IMR-90 (cell line): ENCODE results near the gene PRCD. TPM values are rescaled to one million over a fixed set of nuclear protein-coding genes. Genes with fewer than 3 reads are reported as not detected.
"Not testable (repeated sequence)": the region's sequence is repeated elsewhere in the genome, so short reads cannot be mapped to it uniquely, and the experiment has no call there.

Experiments used
- ATAC-seq: fragments of 200-7000 bp; cut with Tn5 transposase; 2 replicates; pipeline ENCODE4 v1.9.1; 2020; ENCODE audit warnings: low read depth, mild to moderate bottlenecking, moderate library complexity
- BruUV-seq: library from RNA; stranded (reverse); fragments of 400-500 nt; replicated peaks from 2 replicates; lab custom pipeline; 2021; lab: Mats Ljungman, UMichigan
- CTCF ChIA-PET: fragments of 300-600 bp; formaldehyde crosslinking; extraction: SDS; loops from one replicate; lab custom pipeline; 2021; ENCODE audit warnings: antibody characterized with exemption; lab: Yijun Ruan, JAX
- POLR2A ChIA-PET: fragments of 300-600 bp; sonication (Branson Sonifier 250); formaldehyde crosslinking; loops from one replicate; lab custom pipeline; 2022; ENCODE audit warnings: antibody characterized with exemption; ENCODE audit not compliant: unreplicated experiment; lab: Charles Lee
- DNase-seq: peaks from one replicate; pipeline ENCODE4 v3.0.0; 2013
- H2AFZ ChIP-seq: replicated peaks from 2 replicates; pipeline ENCODE3; 2013; ENCODE audit warnings: low read length, mild to moderate bottlenecking; ENCODE audit not compliant: poor library complexity
- H2AK5ac ChIP-seq: 2 replicates; pipeline ENCODE4 v1.6.1; 2013; ENCODE audit warnings: low read depth, low read length, inconsistent platforms
- H2AK9ac ChIP-seq: replicated peaks from 2 replicates; pipeline ENCODE3; 2013; ENCODE audit warnings: mild to moderate bottlenecking, low read depth, low read length, moderate library complexity; ENCODE audit not compliant: poor library complexity
- H2BK120ac ChIP-seq: 2 replicates; pipeline ENCODE4 v1.6.1; 2013; ENCODE audit warnings: low read depth, low read length, inconsistent platforms
- H2BK15ac ChIP-seq: 3 replicates; pipeline ENCODE4 v1.6.1; 2013; ENCODE audit warnings: low read depth, low read length, inconsistent platforms
- H2BK20ac ChIP-seq: 2 replicates; pipeline ENCODE4 v1.6.1; 2013; ENCODE audit warnings: low read depth, mild to moderate bottlenecking, inconsistent platforms, low read length, moderate library complexity
- H2BK5ac ChIP-seq: 2 replicates; pipeline ENCODE4 v1.6.1; 2013; ENCODE audit warnings: mild to moderate bottlenecking, low read depth, low read length, inconsistent platforms; ENCODE audit not compliant: poor library complexity, severe bottlenecking
- H3K14ac ChIP-seq: replicated peaks from 2 replicates; pipeline ENCODE4 v1.6.1; 2013; ENCODE audit warnings: low read depth, low read length, inconsistent platforms
- H3K18ac ChIP-seq: 2 replicates; pipeline ENCODE4 v1.6.1; 2013; ENCODE audit warnings: low read depth, low read length, control low read depth
- H3K23ac ChIP-seq: 2 replicates; pipeline ENCODE4 v1.6.1; 2013; ENCODE audit warnings: low read depth, low read length, inconsistent platforms
- H3K27ac ChIP-seq: 2 replicates; pipeline ENCODE4 v1.5.1; 2013; ENCODE audit warnings: mild to moderate bottlenecking, control low read depth, low read length; ENCODE audit not compliant: insufficient read depth
- H3K27me3 ChIP-seq: 2 replicates; pipeline ENCODE4 v1.6.1; 2013; ENCODE audit warnings: low read length; ENCODE audit not compliant: control insufficient read depth, insufficient read depth
- H3K36me3 ChIP-seq: 2 replicates; pipeline ENCODE4 v1.6.1; 2013; ENCODE audit warnings: low read length, mixed read lengths; ENCODE audit not compliant: control insufficient read depth, insufficient read depth
- H3K4ac ChIP-seq: 2 replicates; pipeline ENCODE4 v1.6.1; 2013; ENCODE audit warnings: low read depth, low read length, inconsistent platforms
- H3K4me1 ChIP-seq: 2 replicates; pipeline ENCODE4 v1.6.1; 2013; ENCODE audit warnings: low read length, mixed read lengths; ENCODE audit not compliant: control insufficient read depth, insufficient read depth
- H3K4me2 ChIP-seq: 2 replicates; pipeline ENCODE4 v1.6.1; 2013; ENCODE audit warnings: low read depth, mild to moderate bottlenecking, control low read depth, low read length, moderate library complexity
- H3K4me3 ChIP-seq: 2 replicates; pipeline ENCODE4 v1.5.1; 2013; ENCODE audit warnings: low read depth, mild to moderate bottlenecking, control low read depth, low read length, moderate library complexity; ENCODE audit not compliant: insufficient read depth
- H3K56ac ChIP-seq: 2 replicates; pipeline ENCODE4 v1.6.1; 2013; ENCODE audit warnings: low read length, inconsistent platforms; ENCODE audit not compliant: insufficient read depth; ENCODE audit errors: extremely low read depth
- H3K79me1 ChIP-seq, 2 experiments: 2 replicates each; pipeline ENCODE4 v1.6.1; 2013; ENCODE audit warnings: low read length in 2 of 2, inconsistent platforms in 1 of 2, low read depth in 1 of 2
- H3K9ac ChIP-seq: 2 replicates; pipeline ENCODE4 v1.6.1; 2013; ENCODE audit warnings: low read depth, low read length, control low read depth
- H3K9me1 ChIP-seq: 2 replicates; pipeline ENCODE4 v1.6.1; 2013; ENCODE audit warnings: low read length, inconsistent platforms; ENCODE audit not compliant: insufficient read depth
- H3K9me3 ChIP-seq: 2 replicates; pipeline ENCODE4 v1.6.1; 2013; ENCODE audit warnings: low read length; ENCODE audit not compliant: control insufficient read depth, insufficient read depth
- H4K20me1 ChIP-seq: 2 replicates; pipeline ENCODE4 v1.6.1; 2013; ENCODE audit warnings: low read length, inconsistent platforms; ENCODE audit not compliant: insufficient read depth
- H4K5ac ChIP-seq: 2 replicates; pipeline ENCODE4 v1.6.1; 2013; ENCODE audit warnings: mild to moderate bottlenecking, low read depth, low read length, control low read depth
- H4K8ac ChIP-seq, 2 experiments: 2 replicates each; pipeline ENCODE4 v1.6.1; 2013; ENCODE audit warnings: low read depth in 2 of 2, low read length in 2 of 2, control low read depth in 1 of 2, inconsistent platforms in 1 of 2
- H4K91ac ChIP-seq: 2 replicates; pipeline ENCODE4 v1.6.1; 2013; ENCODE audit warnings: low read depth, low read length, inconsistent platforms; ENCODE audit not compliant: insufficient read depth
- BHLHE40 ChIP-seq: fragments of 150-350 bp; IDR thresholded peaks from 2 replicates; pipeline ENCODE4 v1.6.1; 2016; ENCODE audit warnings: mild to moderate bottlenecking, low read depth, low read length
- RFX5 ChIP-seq: IDR thresholded peaks from 2 replicates; pipeline ENCODE4 v1.8.0; 2012; ENCODE audit warnings: low read depth, mild to moderate bottlenecking, low read length, moderate library complexity
- WGBS, 2 experiments: methylation state at CpG; one replicate each; pipeline versions ENCODE4 v1.1.5 to v1.1.7; 2013; ENCODE audit warnings: missing lambda C conversion rate in 2 of 2; ENCODE audit not compliant: insufficient read length in 1 of 2; ENCODE audit errors: extremely low coverage in 2 of 2; 5-methylcytosine and 5-hydroxymethylcytosine counted together
- dilution Hi-C: fragments of 300-500 bp; cut with HindIII; formaldehyde crosslinking; loops from one replicate; pipeline ENCODE4 v1.14.3; 2018; ENCODE audit warnings: low sequenced_read_pairs; ENCODE audit not compliant: unreplicated experiment
- in situ Hi-C: fragments of 300-500 bp; cut with MboI; formaldehyde crosslinking; loops from 3 replicates; pipeline ENCODE4 v1.14.3; 2019; ENCODE audit warnings: low sequenced_read_pairs, inconsistent platforms, mixed read lengths
- intact Hi-C: fragments of 100-400 bp; cut with micrococcal nuclease; formaldehyde crosslinking; loops from 2 replicates; pipeline ENCODE4 v1.10.0; 2022
- polyA plus RNA-seq, 3 experiments: library from polyadenylated mRNA; depleted of rRNA; stranded (reverse); fragments of >200 nt; gene quantifications; 2 replicates each; pipeline ENCODE4 v1.2.3, GENCODE V29; 2012; ENCODE audit warnings: low replicate concordance in 1 of 3
- total RNA-seq: library from RNA; depleted of rRNA; stranded (reverse); fragments of >200 nt; gene quantifications from 2 replicates; pipeline ENCODE4 v1.2.3, GENCODE V29; 2012

PRCD gene
- total and polyA plus RNA-seq, 2 of the 4 experiments (the other 2 are of a cell fraction), result 0.32 TPM; not detected in 1

GRCh38 chr17:76524598-76525512 is 15.0 kb upstream of the PRCD start:
- Histone ChIP-seq H2BK120ac (peak overlapping the region; percentile 50), H3K27me3 (no peaks in the 10 kb centered on the region), H3K9me3 (no peaks in the 10 kb centered on the region), H3K14ac (peak overlapping the region; percentile 44), H3K4me3 (no peak overlapping the region), H4K5ac (peak overlapping the region; percentile 14), H3K4me2 (peak overlapping the region; percentile 4; the same call in 1 of the 2 replicates), H2BK5ac (peak overlapping the region; percentile 25), H4K91ac (peak overlapping the region; percentile 64), H2AK9ac (peak overlapping the region; percentile 83), H3K18ac (peak overlapping the region; percentile 44), H3K79me1 (peaks cover 0 to 5% of the 10 kb centered on the region in 2 experiments; a peak in 1 of 4 replicates), H2AFZ (peak overlapping the region; percentile 75), H2BK20ac (peak overlapping the region; percentile 70), H2AK5ac (peak overlapping the region; percentile 87), H3K56ac (no peak overlapping the region), H3K27ac (peak overlapping the region; percentile 64), H3K4ac (peak overlapping the region; percentile 93), H4K8ac (peak overlapping the region; percentile 3 to 73; a peak in 3 of 4 replicates), H4K20me1 (0 out of 2 replicates have a peak, but pooled peaks cover 2% of the 10 kb centered on the region), H3K23ac (peak overlapping the region; percentile 21; the same call in 1 of the 2 replicates), H2BK15ac (peak overlapping the region; percentile 5; the same call in 1 of the 3 replicates), H3K9me1 (peaks cover 14% of the 10 kb centered on the region), H3K36me3 (no peaks in the 10 kb centered on the region), H3K9ac (peak overlapping the region; percentile 18; the same call in 1 of the 2 replicates), H3K4me1 (peaks cover 37% of the 10 kb centered on the region)
- in situ Hi-C loops (loop anchor here (5.0 kb wide), 1 partner anchor 97 kb away; no protein-coding TSS in a partner anchor), dilution Hi-C loops (no loop called here), intact Hi-C loops (no loop called here)
- no TSS peak for BruUV-seq
- no peak for TF ChIP-seq RFX5
- TF ChIP-seq BHLHE40, result peak; percentile 87
- WGBS, 2 experiments, result 49% methylated on average over 7 of the region's 25 CpGs; no CpG with 5 or more reads in 1 of the 2 experiments
- ATAC-seq (peak; percentile 31), DNase-seq (peak; percentile 55)
- ChIA-PET POLR2A (no interaction called here), CTCF (interaction anchor here (0.8 to 4.1 kb wide), 4 partner anchors 14 to 99 kb away, joined by 3 to 18 read pairs (median 4); partner anchors contain the start of gene PRCD)

GRCh38 chr17:76525513-76525833 is 14.4 kb upstream of the PRCD start:
- DNase-seq, H3K23ac ChIP-seq, H3K79me1 ChIP-seq, H3K9ac ChIP-seq, H3K27ac ChIP-seq, H2AK9ac ChIP-seq, intact Hi-C loops, H3K9me3 ChIP-seq, H3K27me3 ChIP-seq, dilution Hi-C loops, BruUV-seq, H3K14ac ChIP-seq, H3K4me3 ChIP-seq, H3K56ac ChIP-seq, ATAC-seq, H2BK5ac ChIP-seq, in situ Hi-C loops, POLR2A ChIA-PET, H3K36me3 ChIP-seq, H2AFZ ChIP-seq, H4K20me1 ChIP-seq, H3K18ac ChIP-seq, H3K4me2 ChIP-seq: not testable (repeated sequence)
- peak overlapping the region; percentile 14; the same call in 1 of the 2 replicates for H4K5ac ChIP-seq
- peak overlapping the region; percentile 64 for H4K91ac ChIP-seq
- 0 out of 3 replicates have a peak overlapping the region, but pooled peaks have one; percentile 5 for H2BK15ac ChIP-seq
- peaks cover 19% of the 10 kb centered on the region for H3K9me1 ChIP-seq
- peak overlapping the region; percentile 93; the same call in 1 of the 2 replicates for H3K4ac ChIP-seq
- CTCF ChIA-PET, result interaction anchor here (0.8 to 4.1 kb wide), 4 partner anchors 15 to 98 kb away, joined by 3 to 18 read pairs (median 4); partner anchors contain the start of gene PRCD
- 91% methylated on average over 5 of the region's 8 CpGs; no CpG with 5 or more reads in 1 of the 2 experiments for WGBS, 2 experiments
- peak overlapping the region; percentile 74 for H2AK5ac ChIP-seq
- H2BK120ac ChIP-seq, result peak overlapping the region; percentile 50; the same call in 1 of the 2 replicates
- H3K4me1 ChIP-seq, result peaks cover 43% of the 10 kb centered on the region
- peak overlapping the region in 1 of 2 experiments; percentile 73; a peak in 1 of 4 replicates for H4K8ac ChIP-seq
- 0 out of 2 replicates have a peak overlapping the region, but pooled peaks have one; percentile 70 for H2BK20ac ChIP-seq
